Heart right ventricle (tissue), 16 donors: ENCODE measurements around the gene ALOX15B. TPM values are rescaled to one million over a fixed set of nuclear protein-coding genes. Genes with fewer than 3 reads are reported as not detected.

Experiments
- ATAC-seq, 8 donors: fragments of 200-7000 bp; cut with Tn5 transposase; one replicate each; pipeline ENCODE4 v1.9.1; 2020; ENCODE audit warnings: mild to moderate bottlenecking in 8 of 8, moderate library complexity in 8 of 8, moderate number of reproducible peaks in 1 of 8
- DNase-seq, 2 donors: peaks; one replicate each; pipeline ENCODE4 v3.0.0-alpha.2; 2020
- H3K27ac ChIP-seq, 10 donors: fragments of 200-600 bp; sonication (generic) in 2 of 10; one replicate each; pipeline versions ENCODE4 v1.5.0 to v1.8.0; 2020 to 2022; ENCODE audit warnings: mild to moderate bottlenecking in 3 of 10
- H3K27me3 ChIP-seq, 7 donors: fragments of 200-600 bp; one replicate each; pipeline ENCODE4 v1.8.0; 2021 to 2022; ENCODE audit warnings: mild to moderate bottlenecking in 2 of 7
- H3K36me3 ChIP-seq, 9 donors: fragments of 200-600 bp; sonication (generic) in 1 of 9; one replicate each; pipeline versions ENCODE4 v1.5.0 to v1.8.0; 2020 to 2022; ENCODE audit warnings: mild to moderate bottlenecking in 2 of 9
- H3K4me1 ChIP-seq, 9 donors: fragments of 200-600 bp; sonication (generic) in 1 of 9; one replicate each; pipeline versions ENCODE4 v1.5.0 to v1.8.0; 2020 to 2022; ENCODE audit warnings: mild to moderate bottlenecking in 4 of 9
- H3K4me3 ChIP-seq, 10 donors: fragments of 200-600 bp; sonication (generic) in 2 of 10; one replicate each; pipeline versions ENCODE4 v1.5.0 to v1.8.0; 2020 to 2022; ENCODE audit warnings: mild to moderate bottlenecking in 7 of 10, moderate library complexity in 2 of 10
- H3K9me3 ChIP-seq, 11 donors: fragments of 200-600 bp in 10 of 11; sonication (generic) in 2 of 11; one replicate each; pipeline versions ENCODE4 v1.5.0 to v1.8.0; 2013 to 2022; ENCODE audit warnings: mild to moderate bottlenecking in 2 of 11, control low read depth in 1 of 11, moderate library complexity in 1 of 11
- CTCF ChIP-seq, 9 donors: fragments of 200-600 bp; sonication (generic) in 2 of 9; IDR thresholded peaks; one replicate each; pipeline versions ENCODE4 v1.5.0 to v1.8.0; 2021 to 2022; ENCODE audit warnings: antibody characterized with exemption in 9 of 9, mild to moderate bottlenecking in 5 of 9, moderate library complexity in 1 of 9
- WGBS, 2 donors: extraction: QIAGEN DNeasy Blood & Tissue Kit; methylation state at CpG; one replicate each; pipeline ENCODE4 v1.1.7; 2013; ENCODE audit warnings: inconsistent platforms in 1 of 2; 5-methylcytosine and 5-hydroxymethylcytosine counted together
- intact Hi-C, 10 donors: fragments of 100-400 bp; cut with DNase I; formaldehyde crosslinking; loops; one replicate each; pipeline versions ENCODE4 v1.11.1 to v1.14.2; 2022
- polyA plus RNA-seq, 2 donors: library from polyadenylated mRNA; stranded (reverse); fragments of 200-250 nt; gene quantifications; one replicate each; pipeline ENCODE4 v1.2.3, GENCODE V29; 2013
- total RNA-seq, 10 donors: library from RNA; stranded (reverse); fragmentation: NEBNext Ultra II Directional in 3 of 10; extraction: Animal tissue kit (Norgen Biotek cat#: 25700) in 3 of 10; gene quantifications; one replicate each; pipeline versions ENCODE4 v1.2.1 to v1.2.4, GENCODE V29; 2021 to 2023
- donor health status: Arrhythmogenic right ventricular cardiomyopathy.
- donor health status: ischemic (EF 13 %, LVEDD 7.1; RV severe dilation, severe dysfunction).
- donor health status: healthy with polysubstance abuse.
- donor health status: DM: no; HTN: yes; CAD: no.
- donor health status: DM: no; HTN: no; CAD: no.
- donor health status: ischemic (EF 25% LVEDD 6.9; RV normal size, moderate dysfunction).
- donor health status: ischemic (EF 25% LVEDD 5.7; RV mildly dilated, moderate dysfunction).
- donor health status: healthy.
- donor health status: DM: yes; HTN: yes; CAD: no.
- donor health status: Ischemic cardiomyopathy.
- donor health status: ischemic (EF 35%, LVEDD 5.7; RV mildly dilated, moderate dysfunction).
- donor health status: nonischemic (EF 11% LVEDD 7.7; RV severe dilation, severe dysfunction).
- donor health status: DM: yes; HTN: yes; CAD: no.
- donor health status: PGD.
- donor health status: ischemic (EF 29% LVEDD 5.4; RV normal size, mild dysfunction).
- donor health status: nonischemic (EF 23%, LVEDD 6.1; RV moderate dilation, normal function).

Gene ALOX15B
- total and polyA plus RNA-seq, 12 donors: 0.10 to 1.3 (median 0.27) TPM; not detected in 6

GRCh38 chr17:8007836-8008235 lies 31.0 kb upstream of the ALOX15B start:
- DNase-seq: no peak
- intact Hi-C loops: no loop called here
- no peak for ATAC-seq
- WGBS, 2 donors: 96 to 98% methylated on average over 5 of the region's 5 CpGs
- TF ChIP-seq CTCF (IDR thresholded peaks at IDR 0.05): no peak
- H3K9me3 ChIP-seq: no peaks in the 10 kb centered on the region
- H3K27ac ChIP-seq: no peak overlapping the region
- H3K27me3 ChIP-seq: peaks cover 12 to 47% (median 32%) of the 10 kb centered on the region in 7 donors
- no peaks in the 10 kb centered on the region for H3K36me3 ChIP-seq
- peaks cover 0 to 8% (median 7%) of the 10 kb centered on the region in 9 donors for H3K4me1 ChIP-seq
- no peak overlapping the region for H3K4me3 ChIP-seq

GRCh38 chr17:8012045-8012580 lies 26.7 kb upstream of the ALOX15B start:
- Histone ChIP-seq H3K27me3 (peaks cover 0 to 28% (median 15%) of the 10 kb centered on the region in 7 donors), H3K9me3 (no peaks in the 10 kb centered on the region), H3K4me3 (no peak overlapping the region), H3K27ac (no peak overlapping the region), H3K4me1 (peaks cover 0 to 19% (median 14%) of the 10 kb centered on the region in 9 donors), H3K36me3 (no peaks in the 10 kb centered on the region)
- ATAC-seq (no peak), DNase-seq (no peak)
- WGBS, 2 donors: 88 to 90% methylated on average over 15 of the region's 15 CpGs
- intact Hi-C loops: no loop called here
- no peak for TF ChIP-seq CTCF (IDR thresholded peaks at IDR 0.05)

DNA sequence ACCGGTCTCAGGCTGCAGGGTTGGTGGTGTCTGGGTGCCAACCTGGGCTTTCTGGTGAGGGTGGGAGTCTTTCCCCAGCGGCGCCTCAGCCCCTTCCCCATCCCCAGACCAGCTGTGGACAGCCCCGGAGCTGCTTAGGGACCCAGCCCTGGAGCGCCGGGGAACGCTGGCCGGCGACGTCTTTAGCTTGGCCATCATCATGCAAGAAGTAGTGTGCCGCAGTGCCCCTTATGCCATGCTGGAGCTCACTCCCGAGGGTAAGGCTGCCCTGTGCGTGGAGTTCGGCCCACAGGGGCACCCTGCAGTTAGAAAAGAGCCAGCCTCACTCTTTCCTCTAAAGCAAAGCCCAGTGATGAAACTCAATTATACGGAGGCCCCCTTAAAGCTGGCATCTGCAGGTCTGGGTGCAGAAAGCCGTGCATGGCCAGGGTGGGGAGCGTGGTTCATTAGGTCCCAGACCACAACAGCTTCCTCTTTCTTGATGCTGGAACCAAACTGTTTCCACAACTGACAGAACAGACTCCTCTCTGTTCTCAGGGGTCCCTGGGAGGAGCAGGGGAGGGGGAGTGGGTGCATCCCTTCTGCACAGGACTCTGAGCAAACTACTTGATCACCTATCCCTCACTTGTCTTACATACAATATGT lies 25.7 kb upstream of the ALOX15B start:
- Histone ChIP-seq H3K27ac (no peak overlapping the region), H3K4me1 (peaks cover 0 to 29% (median 15%) of the 10 kb centered on the region in 9 donors), H3K9me3 (no peaks in the 10 kb centered on the region), H3K27me3 (peaks cover 0 to 26% (median 15%) of the 10 kb centered on the region in 7 donors), H3K36me3 (no peaks in the 10 kb centered on the region), H3K4me3 (no peak overlapping the region)
- WGBS, 2 donors: 83 to 86% methylated on average over 17 of the region's 17 CpGs
- no peak for DNase-seq
- TF ChIP-seq CTCF (IDR thresholded peaks at IDR 0.05): no peak
- no peak for ATAC-seq
- intact Hi-C loops: no loop called here

DNA sequence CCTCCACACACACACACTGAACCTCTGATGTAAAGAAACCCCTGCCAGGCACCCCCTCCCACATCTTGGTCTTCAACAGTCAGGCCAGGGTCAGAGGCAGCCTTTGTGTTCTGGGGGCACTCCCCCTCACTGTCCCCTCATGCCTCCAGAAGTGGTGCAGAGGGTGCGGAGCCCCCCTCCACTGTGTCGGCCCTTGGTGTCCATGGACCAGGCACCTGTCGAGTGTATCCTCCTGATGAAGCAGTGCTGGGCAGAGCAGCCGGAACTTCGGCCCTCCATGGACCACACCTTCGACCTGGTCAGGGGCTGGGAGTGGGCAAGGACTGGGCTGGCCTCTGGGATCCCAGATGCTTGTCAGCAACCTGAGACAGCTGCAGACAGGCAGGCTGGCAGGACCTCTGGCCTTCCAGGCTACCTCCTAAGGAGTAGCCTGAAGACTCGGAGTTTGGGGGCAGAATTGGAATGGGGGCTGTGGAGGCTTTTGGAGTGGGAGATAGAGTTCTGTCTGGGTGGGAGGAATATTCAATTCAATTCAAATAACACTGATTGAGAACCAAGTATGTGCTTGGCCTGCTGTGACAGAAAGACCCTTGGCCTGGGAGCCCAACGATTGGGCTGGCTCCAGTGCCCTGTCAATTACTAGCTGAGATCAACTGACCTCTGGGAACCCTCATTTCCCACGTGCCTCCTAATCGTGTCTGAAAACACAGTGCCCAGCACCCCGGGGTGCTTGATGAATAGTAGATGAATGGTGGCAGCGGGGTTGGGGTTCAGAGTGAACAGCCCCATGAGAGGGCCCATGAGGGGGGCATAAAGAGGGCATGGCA lies 24.9 kb upstream of the ALOX15B start:
- Histone ChIP-seq H3K36me3 (no peaks in the 10 kb centered on the region), H3K4me1 (peaks cover 0 to 36% (median 15%) of the 10 kb centered on the region in 9 donors), H3K9me3 (no peaks in the 10 kb centered on the region), H3K4me3 (no peak overlapping the region), H3K27me3 (peaks cover 0 to 26% (median 15%) of the 10 kb centered on the region in 7 donors), H3K27ac (no peak overlapping the region)
- no peak for ATAC-seq
- DNase-seq: no peak
- WGBS, 2 donors: 84 to 91% methylated on average over 12 of the region's 12 CpGs
- intact Hi-C loops: no loop called here
- TF ChIP-seq CTCF (IDR thresholded peaks at IDR 0.05): no peak
